Heart left ventricle (tissue), 13 donors: ENCODE results near the gene TJAP1.

Experiments
- CTCF ChIP-seq, 12 donors: fragments of 200-600 bp; sonication (generic) in 4 of 12; IDR thresholded peaks; one replicate each; pipeline versions ENCODE4 v1.5.0 to v1.8.0; 2018 to 2022; ENCODE audit warnings: antibody characterized with exemption in 12 of 12, mild to moderate bottlenecking in 5 of 12
- POLR2A ChIP-seq, 2 donors: fragments of 450-650 bp; IDR thresholded peaks; one replicate each; pipeline ENCODE4 v1.6.1; 2017; ENCODE audit warnings: antibody characterized with exemption in 2 of 2, mild to moderate bottlenecking in 2 of 2, moderate library complexity in 2 of 2
- donor health status: ischemic (EF 13 %, LVEDD 7.1; RV severe dilation, severe dysfunction).
- donor health status: DM: no; HTN: yes; CAD: no.
- donor health status: DM: no; HTN: no; CAD: no.
- donor health status: ischemic (EF 25% LVEDD 6.9; RV normal size, moderate dysfunction).
- donor health status: ischemic (EF 25% LVEDD 5.7; RV mildly dilated, moderate dysfunction).
- donor health status: ischemic (EF 35%, LVEDD 5.7; RV mildly dilated, moderate dysfunction).
- donor health status: nonischemic (EF 11% LVEDD 7.7; RV severe dilation, severe dysfunction).
- donor health status: DM: yes; HTN: yes; CAD: no.
- donor health status: PGD.
- donor health status: ischemic (EF 29% LVEDD 5.4; RV normal size, mild dysfunction).
- donor health status: nonischemic (EF 23%, LVEDD 6.1; RV moderate dilation, normal function).

GRCh38 chr6:43504756-43505593 is 27.6 kb downstream of the TJAP1 start:
- TF ChIP-seq CTCF (IDR thresholded peaks at IDR 0.05) (no peak), POLR2A (IDR thresholded peaks at IDR 0.05) (no peak)
